Kidney (tissue), 14 donors: Measurements from ENCODE around the gene SLC2A3. TPM values are rescaled to one million over a fixed set of nuclear protein-coding genes. Genes with fewer than 3 reads are reported as not detected.
"Not testable (repeated sequence)": the region's sequence is repeated elsewhere in the genome, so short reads cannot be mapped to it uniquely, and the experiment has no call there.

Experiments used
- DNase-seq, 5 donors: peaks; one replicate each; pipeline ENCODE4 v3.0.0-alpha.2; 2013 to 2020
- FAIRE-seq: peaks from 2 replicates; lab custom pipeline; 2012; peaks lifted over from hg19 to GRCh38; lab: Jason Lieb, UNC
- H3K27ac ChIP-seq, 2 donors: one replicate each; pipeline ENCODE4 v1.7.0; 2013; ENCODE audit warnings: low read depth in 2 of 2, low read length in 2 of 2, inconsistent platforms in 1 of 2
- H3K27me3 ChIP-seq: one replicate; pipeline ENCODE4 v1.7.1; 2013; ENCODE audit warnings: low read length, inconsistent platforms; ENCODE audit not compliant: control insufficient read depth, insufficient read depth
- H3K36me3 ChIP-seq, 3 donors: one replicate each; pipeline versions ENCODE4 v1.7.0 to v1.7.1; 2013; ENCODE audit warnings: low read length in 3 of 3, control low read depth in 1 of 3, inconsistent platforms in 1 of 3; ENCODE audit not compliant: insufficient read depth in 3 of 3, control insufficient read depth in 2 of 3
- H3K4me1 ChIP-seq, 3 donors: one replicate each; pipeline versions ENCODE4 v1.7.0 to v1.7.1; 2013; ENCODE audit warnings: low read length in 3 of 3, inconsistent platforms in 1 of 3, low read depth in 1 of 3; ENCODE audit not compliant: control insufficient read depth in 2 of 3, insufficient read depth in 2 of 3
- H3K4me3 ChIP-seq, 3 donors: one replicate each; pipeline versions ENCODE4 v1.7.0 to v1.8.1; 2013; ENCODE audit warnings: low read length in 3 of 3, control low read depth in 1 of 3, inconsistent platforms in 1 of 3
- H3K9ac ChIP-seq, 3 donors: one replicate each; pipeline versions ENCODE4 v1.7.0 to v1.7.1; 2013; ENCODE audit warnings: low read length in 3 of 3, control low read depth in 1 of 3, inconsistent platforms in 1 of 3
- H3K9me3 ChIP-seq, 3 donors: one replicate each; pipeline versions ENCODE4 v1.7.0 to v1.7.1; 2013; ENCODE audit warnings: low read length in 3 of 3, control low read depth in 1 of 3, inconsistent platforms in 1 of 3; ENCODE audit not compliant: control insufficient read depth in 2 of 3, insufficient read depth in 1 of 3
- intact Hi-C: fragments of 100-400 bp; cut with DNase I; formaldehyde crosslinking; loops from one replicate; pipeline ENCODE4 v1.11.1; 2022
- polyA plus RNA-seq: library from polyadenylated mRNA; stranded (reverse); fragments of 350-450 nt; fragmentation: Illumina TruSeq; extraction: RNeasy Lipid Tissue Mini Kit (QIAGEN cat#74804); gene quantifications from one replicate; pipeline ENCODE4 v1.2.3, GENCODE V29; 2014; ENCODE audit warnings: low read depth, low replicate concordance; ENCODE audit not compliant: insufficient read depth
- total RNA-seq: library from RNA; stranded (reverse); fragmentation: NEBNext Ultra II Directional; extraction: Animal tissue kit (Norgen Biotek cat#: 25700); gene quantifications from one replicate; pipeline ENCODE4 v1.2.1, GENCODE V29; 2021
- TF ChIP-seq, protein P1 (sequence below): IDR thresholded peaks from 3 replicates; pipeline ENCODE4 v1.5.1; 2012; ENCODE audit warnings: mild to moderate bottlenecking, moderate library complexity, borderline replicate concordance; ENCODE audit not compliant: insufficient read depth; ENCODE audit errors: extremely low read depth
- donor health status: control.
- donor health status: control.
- donor health status: control.
- donor health status: control.
- donor health status: control.
- donor health status: DM: yes; HTN: yes; CAD: no.
- donor health status: Normal renal cell carcinoma (clear cell type).

SLC2A3 gene
- total and polyA plus RNA-seq, 2 donors from 2014 or later, result 12.1 to 40.4 TPM

DNA sequence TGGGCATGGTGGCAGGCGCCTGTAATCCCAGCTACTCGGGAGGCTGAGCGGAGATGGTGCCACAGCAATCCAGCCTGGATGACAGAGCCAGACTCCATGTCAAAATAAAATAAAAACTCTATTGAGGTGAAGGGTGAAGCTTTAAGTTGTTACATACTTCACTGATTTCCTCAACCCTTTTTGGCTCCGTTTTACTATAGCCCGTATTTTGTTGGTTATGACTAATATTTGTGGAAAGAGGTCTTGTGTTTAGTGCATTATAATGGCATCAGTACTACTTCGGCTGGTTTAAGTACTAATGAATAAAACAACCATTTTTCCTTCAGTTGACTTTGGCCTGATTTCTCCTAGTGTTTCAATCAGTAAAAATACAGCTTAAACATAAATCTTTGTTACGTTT is 36.2 kb downstream of the SLC2A3 start:
- H3K9ac ChIP-seq, result no peak overlapping the region
- H3K9me3 ChIP-seq, result no peaks in the 10 kb centered on the region
- intact Hi-C loops, result no loop called here
- TF ChIP-seq, protein P1, sequence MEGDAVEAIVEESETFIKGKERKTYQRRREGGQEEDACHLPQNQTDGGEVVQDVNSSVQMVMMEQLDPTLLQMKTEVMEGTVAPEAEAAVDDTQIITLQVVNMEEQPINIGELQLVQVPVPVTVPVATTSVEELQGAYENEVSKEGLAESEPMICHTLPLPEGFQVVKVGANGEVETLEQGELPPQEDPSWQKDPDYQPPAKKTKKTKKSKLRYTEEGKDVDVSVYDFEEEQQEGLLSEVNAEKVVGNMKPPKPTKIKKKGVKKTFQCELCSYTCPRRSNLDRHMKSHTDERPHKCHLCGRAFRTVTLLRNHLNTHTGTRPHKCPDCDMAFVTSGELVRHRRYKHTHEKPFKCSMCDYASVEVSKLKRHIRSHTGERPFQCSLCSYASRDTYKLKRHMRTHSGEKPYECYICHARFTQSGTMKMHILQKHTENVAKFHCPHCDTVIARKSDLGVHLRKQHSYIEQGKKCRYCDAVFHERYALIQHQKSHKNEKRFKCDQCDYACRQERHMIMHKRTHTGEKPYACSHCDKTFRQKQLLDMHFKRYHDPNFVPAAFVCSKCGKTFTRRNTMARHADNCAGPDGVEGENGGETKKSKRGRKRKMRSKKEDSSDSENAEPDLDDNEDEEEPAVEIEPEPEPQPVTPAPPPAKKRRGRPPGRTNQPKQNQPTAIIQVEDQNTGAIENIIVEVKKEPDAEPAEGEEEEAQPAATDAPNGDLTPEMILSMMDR, result no peak
- H3K36me3 ChIP-seq, result no peaks in the 10 kb centered on the region
- DNase-seq, result no peak
- H3K27ac ChIP-seq, result no peak overlapping the region
- no peaks in the 10 kb centered on the region for H3K27me3 ChIP-seq
- FAIRE-seq, result no peak
- no peaks in the 10 kb centered on the region for H3K4me1 ChIP-seq
- no peak overlapping the region for H3K4me3 ChIP-seq

DNA sequence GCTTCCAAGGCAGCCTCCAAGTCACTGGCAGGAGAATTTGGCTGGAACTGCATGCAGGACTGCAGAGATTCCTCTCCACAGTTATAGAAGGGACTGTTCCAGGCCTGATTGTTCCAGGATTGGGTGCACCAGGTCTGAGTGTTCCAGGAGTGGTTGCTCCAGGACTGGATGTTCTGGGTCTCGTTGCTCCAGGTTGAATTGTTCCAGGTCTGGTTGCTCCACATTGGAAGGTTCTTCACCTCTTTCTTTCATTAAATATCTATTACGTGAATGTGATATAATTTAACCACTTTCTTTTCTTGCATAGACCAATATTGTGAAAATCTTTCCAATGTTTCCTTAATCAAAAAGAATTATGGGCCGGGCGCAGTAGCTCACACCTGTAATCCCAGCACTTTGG is 39.3 kb downstream of the SLC2A3 start:
- FAIRE-seq, H3K4me3 ChIP-seq, H3K27ac ChIP-seq, DNase-seq, intact Hi-C loops, H3K27me3 ChIP-seq, H3K9me3 ChIP-seq, H3K4me1 ChIP-seq, H3K36me3 ChIP-seq, H3K9ac ChIP-seq: not testable (repeated sequence)

GRCh38 chr12:7892186-7892980 is 43.6 kb downstream of the SLC2A3 start:
- Histone ChIP-seq H3K4me3 (no peak overlapping the region), H3K36me3 (no peaks in the 10 kb centered on the region), H3K4me1 (no peaks in the 10 kb centered on the region), H3K27ac (no peak overlapping the region), H3K9ac (no peak overlapping the region), H3K27me3 (no peaks in the 10 kb centered on the region), H3K9me3 (no peaks in the 10 kb centered on the region)
- DNase-seq (no peak), FAIRE-seq (no peak)
- intact Hi-C loops, result no loop called here
- TF ChIP-seq, protein P1, result no peak

DNA sequence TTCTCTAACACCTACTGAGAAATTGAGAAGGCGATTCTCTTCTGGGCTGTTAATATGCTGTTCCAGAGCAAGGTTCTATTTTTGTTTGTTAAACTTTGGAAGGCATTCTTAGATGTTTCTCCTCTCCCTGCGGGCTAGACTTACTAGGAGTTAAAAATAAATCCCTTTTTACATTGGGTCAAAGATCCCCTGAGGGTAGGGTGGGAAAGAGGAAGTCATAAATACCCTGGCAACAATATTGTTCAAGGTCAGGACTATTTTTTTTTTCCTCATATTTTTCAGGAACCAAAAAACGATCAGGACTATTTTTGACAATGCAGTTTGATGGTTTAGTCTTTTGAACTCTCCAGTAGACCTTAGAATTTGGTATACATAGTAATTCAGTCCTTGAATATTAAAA is 51.3 kb downstream of the SLC2A3 start:
- FAIRE-seq (no peak), DNase-seq (no peak)
- intact Hi-C loops, result no loop called here
- Histone ChIP-seq H3K4me3 (no peak overlapping the region), H3K9ac (no peak overlapping the region), H3K4me1 (no peaks in the 10 kb centered on the region), H3K9me3 (no peaks in the 10 kb centered on the region), H3K36me3 (no peaks in the 10 kb centered on the region), H3K27ac (no peak overlapping the region), H3K27me3 (no peaks in the 10 kb centered on the region)
- TF ChIP-seq, protein P1, result no peak

DNA sequence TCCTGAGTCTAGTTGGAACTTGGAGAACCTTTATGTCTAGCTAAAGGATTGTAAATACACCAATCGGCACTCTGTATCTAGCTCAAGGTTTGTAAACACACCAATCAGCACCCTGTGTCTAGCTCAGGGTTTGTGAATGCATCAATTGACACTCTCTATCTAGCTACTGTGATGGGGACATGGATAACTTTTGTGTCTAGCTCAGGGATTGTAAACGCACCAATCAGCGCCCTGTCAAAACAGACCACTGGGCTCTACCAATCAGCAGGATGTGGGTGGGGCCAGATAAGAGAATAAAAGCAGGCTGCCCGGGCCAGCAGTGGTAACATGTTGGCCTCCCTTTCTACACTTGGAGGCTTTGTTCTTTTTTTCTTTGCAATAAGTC is 54.3 kb downstream of the SLC2A3 start:
- H3K9me3 ChIP-seq, H3K4me1 ChIP-seq, FAIRE-seq, H3K4me3 ChIP-seq, intact Hi-C loops, H3K27ac ChIP-seq, DNase-seq, H3K27me3 ChIP-seq, H3K9ac ChIP-seq, H3K36me3 ChIP-seq: not testable (repeated sequence)

GRCh38 chr12:7880952-7881735 is 54.8 kb downstream of the SLC2A3 start:
- H3K36me3 ChIP-seq, FAIRE-seq, H3K9ac ChIP-seq, H3K4me3 ChIP-seq, H3K9me3 ChIP-seq, H3K27ac ChIP-seq, H3K27me3 ChIP-seq, intact Hi-C loops, H3K4me1 ChIP-seq, DNase-seq: not testable (repeated sequence)
